ENCODE data around the gene ACSL6. TPM values are rescaled to one million over a fixed set of nuclear protein-coding genes. Genes with fewer than 3 reads are reported as not detected.

Gene ACSL6
- total RNA-seq, 4 donors from 2014 or later: 0.18 to 1.3 TPM; not detected in 2

GRCh38 chr5:132029609-132030330 is 18.3 kb upstream of the ACSL6 start:
- no peak for TF ChIP-seq POLR2A (IDR thresholded peaks at IDR 0.05)
- TF ChIP-seq, protein P1, sequence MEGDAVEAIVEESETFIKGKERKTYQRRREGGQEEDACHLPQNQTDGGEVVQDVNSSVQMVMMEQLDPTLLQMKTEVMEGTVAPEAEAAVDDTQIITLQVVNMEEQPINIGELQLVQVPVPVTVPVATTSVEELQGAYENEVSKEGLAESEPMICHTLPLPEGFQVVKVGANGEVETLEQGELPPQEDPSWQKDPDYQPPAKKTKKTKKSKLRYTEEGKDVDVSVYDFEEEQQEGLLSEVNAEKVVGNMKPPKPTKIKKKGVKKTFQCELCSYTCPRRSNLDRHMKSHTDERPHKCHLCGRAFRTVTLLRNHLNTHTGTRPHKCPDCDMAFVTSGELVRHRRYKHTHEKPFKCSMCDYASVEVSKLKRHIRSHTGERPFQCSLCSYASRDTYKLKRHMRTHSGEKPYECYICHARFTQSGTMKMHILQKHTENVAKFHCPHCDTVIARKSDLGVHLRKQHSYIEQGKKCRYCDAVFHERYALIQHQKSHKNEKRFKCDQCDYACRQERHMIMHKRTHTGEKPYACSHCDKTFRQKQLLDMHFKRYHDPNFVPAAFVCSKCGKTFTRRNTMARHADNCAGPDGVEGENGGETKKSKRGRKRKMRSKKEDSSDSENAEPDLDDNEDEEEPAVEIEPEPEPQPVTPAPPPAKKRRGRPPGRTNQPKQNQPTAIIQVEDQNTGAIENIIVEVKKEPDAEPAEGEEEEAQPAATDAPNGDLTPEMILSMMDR (IDR thresholded peaks at IDR 0.05): no peak
- H3K27me3 ChIP-seq: no peaks in the 10 kb centered on the region
- no peaks in the 10 kb centered on the region for H3K9me3 ChIP-seq
- H3K4me3 ChIP-seq: no peak overlapping the region
- H3K36me3 ChIP-seq: no peaks in the 10 kb centered on the region
- H3K4me1 ChIP-seq: no peaks in the 10 kb centered on the region
- intact Hi-C loops (cut with DNase I; ENCODE audit: low total_unique reads): no loop called here
- no peak overlapping the region for H3K27ac ChIP-seq
- no peak for DNase-seq

DNA sequence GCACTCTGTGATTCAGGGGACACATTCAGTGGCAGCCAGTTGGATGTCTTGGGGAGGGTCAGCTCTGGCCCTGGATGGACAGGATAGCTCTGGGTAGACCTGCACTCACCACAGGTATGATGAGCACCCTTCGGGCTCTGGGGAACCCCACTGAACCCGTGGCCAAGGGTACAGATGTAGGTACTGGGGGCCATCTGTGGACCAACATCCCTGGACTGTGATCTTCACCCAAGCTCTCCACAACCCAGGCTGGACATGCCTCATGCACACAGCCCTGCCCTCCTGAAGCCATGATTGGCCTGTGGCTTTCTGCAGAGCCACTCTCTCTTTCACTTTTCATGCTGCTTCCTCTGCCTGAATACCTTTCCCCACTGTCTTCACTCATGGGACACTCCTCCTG is 15.6 kb upstream of the ACSL6 start:
- H3K9me3 ChIP-seq: no peaks in the 10 kb centered on the region
- H3K36me3 ChIP-seq: no peaks in the 10 kb centered on the region
- no peak overlapping the region for H3K27ac ChIP-seq
- no peak for DNase-seq
- no peaks in the 10 kb centered on the region for H3K27me3 ChIP-seq
- intact Hi-C loops (cut with DNase I; ENCODE audit: low total_unique reads): no loop called here
- no peaks in the 10 kb centered on the region for H3K4me1 ChIP-seq
- TF ChIP-seq, protein P1 (IDR thresholded peaks at IDR 0.05): no peak
- TF ChIP-seq POLR2A (IDR thresholded peaks at IDR 0.05): no peak
- H3K4me3 ChIP-seq: no peak overlapping the region

GRCh38 chr5:132026516-132027008 is 15.1 kb upstream of the ACSL6 start:
- H3K36me3 ChIP-seq: no peaks in the 10 kb centered on the region
- no peak overlapping the region for H3K27ac ChIP-seq
- no peaks in the 10 kb centered on the region for H3K9me3 ChIP-seq
- H3K4me1 ChIP-seq: no peaks in the 10 kb centered on the region
- no peak for DNase-seq
- intact Hi-C loops (cut with DNase I; ENCODE audit: low total_unique reads): no loop called here
- no peak for TF ChIP-seq POLR2A (IDR thresholded peaks at IDR 0.05)
- TF ChIP-seq, protein P1 (IDR thresholded peaks at IDR 0.05): no peak
- no peak overlapping the region for H3K4me3 ChIP-seq
- H3K27me3 ChIP-seq: no peaks in the 10 kb centered on the region

- no peak for DNase-seq
- intact Hi-C loops (cut with DNase I; ENCODE audit: low total_unique reads): no loop called here
Observed at GRCh38 chr5:132025403-132025971, 14.0 kb upstream of the ACSL6 start.

More at GRCh38 chr5:132025403-132025971, 14.0 kb upstream of the ACSL6 start:
- Histone ChIP-seq H3K9me3 (no peaks in the 10 kb centered on the region), H3K27me3 (no peaks in the 10 kb centered on the region), H3K4me3 (no peak overlapping the region), H3K27ac (no peak overlapping the region), H3K4me1 (no peaks in the 10 kb centered on the region), H3K36me3 (no peaks in the 10 kb centered on the region)
- TF ChIP-seq, protein P1 (IDR thresholded peaks at IDR 0.05): no peak
- TF ChIP-seq POLR2A (IDR thresholded peaks at IDR 0.05): no peak

Data from uterus (tissue), 4 donors.